Measurements from ENCODE around the gene NCF4.

Gene NCF4

GRCh38 chr22:36850682-36851081 is 10.1 kb upstream of the NCF4 start:
- Histone ChIP-seq H3K4me1 (ENCODE audit: control insufficient read depth, insufficient read depth, low read length) (no peaks in the 10 kb centered on the region), H3K36me3 (ENCODE audit: control insufficient read depth in 2 of 2, insufficient read depth in 1 of 2, low read length in 2 of 2) (no peaks in the 10 kb centered on the region), H3K9me3 (ENCODE audit: control insufficient read depth, insufficient read depth, low read depth, low read length) (no peaks in the 10 kb centered on the region), H3K4me3 (ENCODE audit: low read depth, low read length) (no peak overlapping the region), H3K27ac (ENCODE audit: extremely low read depth, low read depth, low read length) (no peak overlapping the region)
- POLR2A ChIA-PET = no interaction called here
- TF ChIP-seq IKZF3 (tag by site-specific recombination; IDR thresholded peaks at IDR 0.05) (no peak), YY1 (tag by site-specific recombination; IDR thresholded peaks at IDR 0.05) (no peak), ZNF488 (tag by site-specific recombination; IDR thresholded peaks at IDR 0.05) (no peak), ZNF530 (tag by site-specific recombination; IDR thresholded peaks at IDR 0.05; ENCODE audit: low read depth) (no peak), SP3 (tag by site-specific recombination; IDR thresholded peaks at IDR 0.05) (no peak), ZNF626 (tag by site-specific recombination; IDR thresholded peaks at IDR 0.05) (no peak), ZBTB8A (tag by site-specific recombination; IDR thresholded peaks at IDR 0.05) (no peak), ZNF610 (tag by site-specific recombination; IDR thresholded peaks at IDR 0.05; ENCODE audit: borderline replicate concordance) (no peak), ZNF426 (tag by site-specific recombination; IDR thresholded peaks at IDR 0.05) (no peak)
- CTCF ChIA-PET = interaction anchor here (0.8 kb wide), 1 partner anchor 94 kb away, joined by 3 read pairs; no protein-coding TSS in a partner anchor

- Histone ChIP-seq H3K4me3 (ENCODE audit: low read depth, low read length) (no peak overlapping the region), H3K9me3 (ENCODE audit: control insufficient read depth, insufficient read depth, low read depth, low read length) (no peaks in the 10 kb centered on the region), H3K36me3 (ENCODE audit: control insufficient read depth in 2 of 2, insufficient read depth in 1 of 2, low read length in 2 of 2) (no peaks in the 10 kb centered on the region), H3K4me1 (ENCODE audit: control insufficient read depth, insufficient read depth, low read length) (0 out of 2 replicates have a peak, but pooled peaks cover 3% of the 10 kb centered on the region), H3K27ac (ENCODE audit: extremely low read depth, low read depth, low read length) (no peak overlapping the region)
- ChIA-PET CTCF (interaction anchor here (0.6 to 2.3 kb wide), 31 partner anchors 7 to 346 kb away, joined by 3 to 26 read pairs (median 4); partner anchors contain the start of gene NCF4), POLR2A (no interaction called here)
- TF ChIP-seq FEZF1 (tag by site-specific recombination; IDR thresholded peaks at IDR 0.05) = no peak
- TF ChIP-seq TCF7L2 (IDR thresholded peaks at IDR 0.05; ENCODE audit: borderline replicate concordance, low read depth, low read length) = no peak
- no peak for TF ChIP-seq ZNF404 (tag by site-specific recombination; IDR thresholded peaks at IDR 0.05)
- no peak for TF ChIP-seq ZNF530 (tag by site-specific recombination; IDR thresholded peaks at IDR 0.05; ENCODE audit: low read depth)
- TF ChIP-seq ZXDB (tag by site-specific recombination; IDR thresholded peaks at IDR 0.05) = no peak
Measured at GRCh38 chr22:36852056-36852973, 8.5 kb upstream of the NCF4 start.

- ChIA-PET POLR2A (no interaction called here), CTCF (interaction anchor here (0.6 to 5.1 kb wide), 43 partner anchors 8 to 344 kb away, joined by 3 to 56 read pairs (median 4); partner anchors contain the start of genes IFT27 and NCF4)
- Histone ChIP-seq H3K4me1 (ENCODE audit: control insufficient read depth, insufficient read depth, low read length) (0 out of 2 replicates have a peak, but pooled peaks cover 3% of the 10 kb centered on the region), H3K9me3 (ENCODE audit: control insufficient read depth, insufficient read depth, low read depth, low read length) (no peaks in the 10 kb centered on the region), H3K4me3 (ENCODE audit: low read depth, low read length) (no peak overlapping the region), H3K36me3 (ENCODE audit: control insufficient read depth in 2 of 2, insufficient read depth in 1 of 2, low read length in 2 of 2) (no peaks in the 10 kb centered on the region), H3K27ac (ENCODE audit: extremely low read depth, low read depth, low read length) (no peak overlapping the region)
- TF ChIP-seq BCL11B (tag by site-specific recombination; IDR thresholded peaks at IDR 0.05; ENCODE audit: low read depth) (no peak), HOXA7 (CRISPR knock-in tag; IDR thresholded peaks at IDR 0.05; ENCODE audit: borderline replicate concordance) (no peak), ZEB2 (tag by site-specific recombination; IDR thresholded peaks at IDR 0.05) (no peak), YY1 (tag by site-specific recombination; IDR thresholded peaks at IDR 0.05) (peak; percentile 34; the same call in 1 of the 2 replicates), ZNF621 (tag by site-specific recombination; IDR thresholded peaks at IDR 0.05) (no peak), ZBTB21 (tag by site-specific recombination; IDR thresholded peaks at IDR 0.05) (no peak), ZNF518A (tag by site-specific recombination; conservative IDR thresholded peaks at IDR 0.05; ENCODE audit: low read depth) (no peak), ZFP37 (tag by site-specific recombination; IDR thresholded peaks at IDR 0.05) (no peak), RBAK (tag by site-specific recombination; IDR thresholded peaks at IDR 0.05) (no peak), ZNF274 (IDR thresholded peaks at IDR 0.05; ENCODE audit: low read length) (no peak), ZNF274 (tag by site-specific recombination; IDR thresholded peaks at IDR 0.05; ENCODE audit: borderline replicate concordance) (no peak), SP7 (tag by site-specific recombination; IDR thresholded peaks at IDR 0.05) (no peak), ZNF423 (tag by site-specific recombination; IDR thresholded peaks at IDR 0.05) (no peak)
Measured at GRCh38 chr22:36853407-36854099, 7.3 kb upstream of the NCF4 start.

All from HEK293 (cell line).